ENCODE measurements around the gene EXOC4. TPM values are rescaled to one million over a fixed set of nuclear protein-coding genes. Genes with fewer than 3 reads are reported as not detected.

The EXOC4 gene
- total and polyA plus RNA-seq, 2 donors (not counting 3 experiments of a cell fraction or from before 2014, with no cell fraction given), result 20.3 to 73.1 TPM

GRCh38 chr7:133829336-133829897 is 576.5 kb downstream of the EXOC4 start:
- no peak overlapping the region for H3K9ac ChIP-seq (replicated peaks; ENCODE audit: extremely low read depth, insufficient read depth, low read length)
- POLR2A ChIA-PET, result no interaction called here
- H3K4me1 ChIP-seq (ENCODE audit: control insufficient read depth, extremely low read depth, insufficient read depth, low read length), result no peaks in the 10 kb centered on the region
- FAIRE-seq (no peak), DNase-seq (ENCODE audit: low read depth, low spot score) (no peak)
- H3K4me2 ChIP-seq (ENCODE audit: insufficient read depth, low read length), result no peak overlapping the region
- H3K79me2 ChIP-seq (ENCODE audit: control insufficient read depth, insufficient read depth, low read length), result no peaks in the 10 kb centered on the region
- intact Hi-C loops (cut with micrococcal nuclease), result no loop called here
- H2AFZ ChIP-seq (ENCODE audit: low read depth, low read length), result no peak overlapping the region
- H4K20me1 ChIP-seq (replicated peaks; ENCODE audit: control insufficient read depth, extremely low read depth, insufficient read depth, low read length), result no peaks in the 10 kb centered on the region
- BruUV-seq (replicated peaks), result no TSS peak
- H3K27ac ChIP-seq (ENCODE audit: insufficient read depth, low read depth, low read length), result no peak overlapping the region
- CTCF ChIA-PET, result interaction anchor here (1.5 to 1.6 kb wide), 2 partner anchors 10 to 14 kb away, joined by 4 read pairs; no protein-coding TSS in a partner anchor
- H3K36me3 ChIP-seq (ENCODE audit: control insufficient read depth in 2 of 2, extremely low read depth in 1 of 2, insufficient read depth in 2 of 2, low read length in 2 of 2), result no peaks in the 10 kb centered on the region
- no peak for TF ChIP-seq MYC (IDR thresholded peaks at IDR 0.05; ENCODE audit: low read depth, low read length)
- no peak for TF ChIP-seq GATA2 (IDR thresholded peaks at IDR 0.05; ENCODE audit: insufficient read depth, insufficient read length, low read depth, low read length)
- TF ChIP-seq JUN (IDR thresholded peaks at IDR 0.05; ENCODE audit: borderline replicate concordance, insufficient read depth, insufficient read length, low read depth), result no peak
- TF ChIP-seq, protein P1, sequence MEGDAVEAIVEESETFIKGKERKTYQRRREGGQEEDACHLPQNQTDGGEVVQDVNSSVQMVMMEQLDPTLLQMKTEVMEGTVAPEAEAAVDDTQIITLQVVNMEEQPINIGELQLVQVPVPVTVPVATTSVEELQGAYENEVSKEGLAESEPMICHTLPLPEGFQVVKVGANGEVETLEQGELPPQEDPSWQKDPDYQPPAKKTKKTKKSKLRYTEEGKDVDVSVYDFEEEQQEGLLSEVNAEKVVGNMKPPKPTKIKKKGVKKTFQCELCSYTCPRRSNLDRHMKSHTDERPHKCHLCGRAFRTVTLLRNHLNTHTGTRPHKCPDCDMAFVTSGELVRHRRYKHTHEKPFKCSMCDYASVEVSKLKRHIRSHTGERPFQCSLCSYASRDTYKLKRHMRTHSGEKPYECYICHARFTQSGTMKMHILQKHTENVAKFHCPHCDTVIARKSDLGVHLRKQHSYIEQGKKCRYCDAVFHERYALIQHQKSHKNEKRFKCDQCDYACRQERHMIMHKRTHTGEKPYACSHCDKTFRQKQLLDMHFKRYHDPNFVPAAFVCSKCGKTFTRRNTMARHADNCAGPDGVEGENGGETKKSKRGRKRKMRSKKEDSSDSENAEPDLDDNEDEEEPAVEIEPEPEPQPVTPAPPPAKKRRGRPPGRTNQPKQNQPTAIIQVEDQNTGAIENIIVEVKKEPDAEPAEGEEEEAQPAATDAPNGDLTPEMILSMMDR (IDR thresholded peaks at IDR 0.05; ENCODE audit: extremely low read depth in 1 of 2, insufficient read depth in 1 of 2, low read depth in 1 of 2, low read length in 2 of 2), result no peak
- TF ChIP-seq, protein P2, sequence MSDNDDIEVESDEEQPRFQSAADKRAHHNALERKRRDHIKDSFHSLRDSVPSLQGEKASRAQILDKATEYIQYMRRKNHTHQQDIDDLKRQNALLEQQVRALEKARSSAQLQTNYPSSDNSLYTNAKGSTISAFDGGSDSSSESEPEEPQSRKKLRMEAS (IDR thresholded peaks at IDR 0.05; ENCODE audit: insufficient read depth, insufficient read length), result no peak
- TF ChIP-seq EZH2 (IDR thresholded peaks at IDR 0.05; ENCODE audit: borderline replicate concordance, low read depth, low read length, severe bottlenecking), result no peak
- no peak for TF ChIP-seq FOS (IDR thresholded peaks at IDR 0.05; ENCODE audit: borderline replicate concordance, insufficient read depth, low read length)
- no peak for TF ChIP-seq POLR2AphosphoS5 (IDR thresholded peaks at IDR 0.05; ENCODE audit: insufficient read depth, low read depth, low read length)
- no peak for TF ChIP-seq POLR2A (IDR thresholded peaks at IDR 0.05; ENCODE audit: low read depth, low read length)
- dilution Hi-C loops (cut with MboI; ENCODE audit: extremely low pct_ligation_motif_present, low sequenced_read_pairs), result no loop called here
- no peaks in the 10 kb centered on the region for H3K9me3 ChIP-seq (replicated peaks; ENCODE audit: control insufficient read depth, insufficient read depth, low read length)
- H3K4me3 ChIP-seq (replicated peaks in 1 of 3; ENCODE audit: insufficient read depth in 1 of 3, low read depth in 1 of 3, low read length in 3 of 3), result no peak overlapping the region
- H3K27me3 ChIP-seq (ENCODE audit: control insufficient read depth in 2 of 2, insufficient read depth in 2 of 2, low read length in 2 of 2), result no peaks in the 10 kb centered on the region
- H3K9me1 ChIP-seq (replicated peaks; ENCODE audit: control insufficient read depth, extremely low read depth, insufficient read depth, low read length), result no peaks in the 10 kb centered on the region
